K562 (cell line): ENCODE results near the gene PCOLCE2. TPM values are rescaled to one million over a fixed set of nuclear protein-coding genes. Genes with fewer than 3 reads are reported as not detected.

Experiments used
- ARID3A ChIP-seq: IDR thresholded peaks from 2 replicates; pipeline ENCODE4 v1.6.1; 2012; ENCODE audit warnings: low read depth, low read length, improper control_type of control experiment, borderline replicate concordance
- BRCA1 ChIP-seq, 2 experiments: fragments of 450-650 bp in 1 of 2; sonication (generic) in 1 of 2; formaldehyde crosslinking in 1 of 2; IDR thresholded peaks; 2 replicates each; pipeline versions ENCODE4 v1.5.0 to v1.6.1; 2017 to 2020; ENCODE audit warnings: mild to moderate bottlenecking in 1 of 2, missing genetic modification reagents in 1 of 2
- FOXK2 ChIP-seq, 2 experiments: fragments of 450-650 bp; IDR thresholded peaks in 1 of 2; conservative IDR thresholded peaks in 1 of 2; 2 replicates each; pipeline ENCODE4 v1.6.1; 2016; ENCODE audit warnings: low read depth in 2 of 2, mild to moderate bottlenecking in 1 of 2
- MBD1 ChIP-seq: fragments of 250-450 bp; sonication (Bioruptor Pico); IDR thresholded peaks from 2 replicates; pipeline ENCODE4 v1.8.0; 2022; ENCODE audit warnings: inconsistent platforms
- MYBL2 ChIP-seq, 2 experiments: fragments of 450-650 bp in 1 of 2; sonication (generic) in 1 of 2; formaldehyde crosslinking in 1 of 2; IDR thresholded peaks; 2 replicates each; pipeline versions ENCODE4 v1.6.1 to v1.8.1; 2017 to 2022; ENCODE audit warnings: borderline replicate concordance in 1 of 2, inconsistent platforms in 1 of 2, low read depth in 1 of 2, mild to moderate bottlenecking in 1 of 2, missing genetic modification reagents in 1 of 2, moderate library complexity in 1 of 2
- RBM34 ChIP-seq: fragments of 200-400 bp; formaldehyde crosslinking; IDR thresholded peaks from 2 replicates; pipeline ENCODE4 v1.6.1; 2018; ENCODE audit warnings: low read length, borderline replicate concordance; ENCODE audit not compliant: insufficient read depth
- TCF7L2 ChIP-seq: fragments of 150-350 bp; IDR thresholded peaks from 2 replicates; pipeline ENCODE4 v1.6.1; 2016; ENCODE audit warnings: low read depth, mild to moderate bottlenecking, low read length, moderate library complexity
- ZBTB11 ChIP-seq, 3 experiments: fragments of 200-800 bp in 1 of 3; fragments of 250-450 bp in 1 of 3; fragments of 450-650 bp in 1 of 3; sonication (Bioruptor Pico) in 1 of 3; sonication (Bioruptor generic) in 1 of 3; formaldehyde crosslinking in 1 of 3; IDR thresholded peaks; 2 replicates each; pipeline versions ENCODE4 v1.6.1 to v1.8.0; 2016 to 2022; ENCODE audit warnings: mild to moderate bottlenecking in 2 of 3, missing genetic modification characterization in 2 of 3, missing compliant biosample characterization in 1 of 3, moderate library complexity in 1 of 3
- ZNF212 ChIP-seq: fragments of 450-650 bp; formaldehyde crosslinking; IDR thresholded peaks from 2 replicates; pipeline ENCODE4 v1.4.0; 2020; ENCODE audit warnings: mild to moderate bottlenecking
- ZNF766 ChIP-seq: fragments of 200-800 bp; sonication (Bioruptor generic); conservative IDR thresholded peaks from 2 replicates; pipeline ENCODE4 v1.6.1; 2016; ENCODE audit warnings: missing genetic modification characterization, missing compliant biosample characterization
- polyA plus RNA-seq, 8 experiments: library from polyadenylated mRNA; depleted of rRNA in 4 of 8; stranded (reverse) in 5 of 8; unstranded in 3 of 8; fragments of >200 nt; fragmentation: Nextera tagmentation in 2 of 8; fragmentation: Illumina TruSeq in 1 of 8; extraction: Ambion mirVana in 2 of 8; extraction: Trizol in 1 of 8; gene quantifications; 2 replicates each; pipeline versions ENCODE4 v1.2.1 to v1.2.3, GENCODE V29; 2011 to 2014; ENCODE audit warnings: inconsistent platforms in 1 of 8, missing spikeins in 1 of 8
- total RNA-seq, 7 experiments: library from RNA; depleted of rRNA in 6 of 7; stranded (reverse); fragments of >200 nt in 6 of 7; fragmentation: Illumina TruSeq in 2 of 7; extraction: Trizol in 2 of 7; gene quantifications; 2 replicates each; pipeline versions ENCODE4 v1.2.1 to v1.2.3, GENCODE V29; 2011 to 2021; ENCODE audit warnings: low replicate concordance in 1 of 7
- TF ChIP-seq, protein P1 (sequence below): sonication (generic); formaldehyde crosslinking; IDR thresholded peaks from 2 replicates; pipeline ENCODE4 v1.8.0; 2022; ENCODE audit warnings: mild to moderate bottlenecking, missing genetic modification reagents
- TF ChIP-seq, protein P2 (sequence below): fragments of 450-650 bp; IDR thresholded peaks from 2 replicates; pipeline ENCODE4 v1.6.1; 2016

Gene PCOLCE2
- total and polyA plus RNA-seq, 9 of the 15 experiments (the other 6 are each of a cell fraction or from before 2014, with no cell fraction given): 0.18 to 1.2 (median 0.65) TPM

- TF ChIP-seq ZBTB11 (CRISPR knock-in tag; IDR thresholded peaks at IDR 0.05) (no peak), FOXK2 (conservative IDR thresholded peaks at IDR 0.05 in 1 of 2, IDR thresholded peaks at IDR 0.05 in 1 of 2; ENCODE audit: low read depth in 2 of 2) (0 out of 4 replicates have a peak, but pooled peaks of 1 of the 2 experiments have one; percentile 15), ZNF212 (CRISPR knock-in tag) (no peak), MYBL2 (IDR thresholded peaks at IDR 0.05; ENCODE audit: low read depth) (0 out of 2 replicates have a peak, but pooled peaks have one; percentile 30), MYBL2 (CRISPR knock-in tag; IDR thresholded peaks at IDR 0.05; ENCODE audit: borderline replicate concordance) (no peak), MBD1 (no peak), TCF7L2 (no peak), ARID3A (peak; percentile 83; the same call in 1 of the 2 replicates), RBM34 (no peak), ZNF766 (CRISPR knock-in tag) (0 out of 2 replicates have a peak, but pooled peaks have one; percentile 23), BRCA1 (IDR thresholded peaks at IDR 0.05) (no peak), BRCA1 (CRISPR knock-in tag; IDR thresholded peaks at IDR 0.05) (no peak)
- TF ChIP-seq, protein P1, sequence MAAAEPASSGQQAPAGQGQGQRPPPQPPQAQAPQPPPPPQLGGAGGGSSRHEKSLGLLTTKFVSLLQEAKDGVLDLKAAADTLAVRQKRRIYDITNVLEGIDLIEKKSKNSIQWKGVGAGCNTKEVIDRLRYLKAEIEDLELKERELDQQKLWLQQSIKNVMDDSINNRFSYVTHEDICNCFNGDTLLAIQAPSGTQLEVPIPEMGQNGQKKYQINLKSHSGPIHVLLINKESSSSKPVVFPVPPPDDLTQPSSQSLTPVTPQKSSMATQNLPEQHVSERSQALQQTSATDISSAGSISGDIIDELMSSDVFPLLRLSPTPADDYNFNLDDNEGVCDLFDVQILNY (CRISPR knock-in tag): no peak
- TF ChIP-seq, protein P2, sequence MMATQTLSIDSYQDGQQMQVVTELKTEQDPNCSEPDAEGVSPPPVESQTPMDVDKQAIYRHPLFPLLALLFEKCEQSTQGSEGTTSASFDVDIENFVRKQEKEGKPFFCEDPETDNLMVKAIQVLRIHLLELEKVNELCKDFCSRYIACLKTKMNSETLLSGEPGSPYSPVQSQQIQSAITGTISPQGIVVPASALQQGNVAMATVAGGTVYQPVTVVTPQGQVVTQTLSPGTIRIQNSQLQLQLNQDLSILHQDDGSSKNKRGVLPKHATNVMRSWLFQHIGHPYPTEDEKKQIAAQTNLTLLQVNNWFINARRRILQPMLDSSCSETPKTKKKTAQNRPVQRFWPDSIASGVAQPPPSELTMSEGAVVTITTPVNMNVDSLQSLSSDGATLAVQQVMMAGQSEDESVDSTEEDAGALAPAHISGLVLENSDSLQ: peak; percentile 97
Observed at GRCh38 chr3:142866841-142867631, 21.8 kb downstream of the PCOLCE2 start (continued).
